ENCODE measurements around the gene NTNG1. TPM values are rescaled to one million over a fixed set of nuclear protein-coding genes. Genes with fewer than 3 reads are reported as not detected.

The NTNG1 gene
- total and polyA plus RNA-seq, 10 of the 15 experiments (the other 5 are each of a cell fraction or from before 2014, with no cell fraction given) = 0.18 to 2.3 (median 1.1) TPM; not detected in 1

DNA sequence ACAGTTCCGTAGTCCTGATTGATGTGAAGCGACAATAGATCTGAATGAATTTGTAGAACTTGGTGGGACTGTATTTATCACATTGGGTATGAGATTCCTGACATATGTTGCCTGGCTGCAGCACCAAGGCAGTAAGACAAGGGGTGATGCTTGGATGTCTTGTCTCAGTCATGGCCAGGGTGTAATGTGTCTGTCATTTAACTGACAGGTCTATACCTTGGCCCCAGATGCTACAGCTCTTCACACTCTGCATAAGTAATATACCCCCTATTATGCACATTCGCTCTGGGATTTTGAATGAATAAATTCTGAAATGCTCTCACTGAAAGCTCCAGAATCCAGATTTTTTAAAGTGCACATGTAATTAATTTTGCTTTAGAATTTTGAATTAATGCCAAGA, 47.3 kb downstream of the NTNG1 start:
- no TSS peak for BruUV-seq (replicated peaks)
- DNase-seq (ENCODE audit: low read depth, low spot score) = no peak
- 54% methylated on average over 3 of the region's 3 CpGs for WGBS (ENCODE audit: insufficient coverage, insufficient replicate concordance, low lambda C conversion rate, missing lambda C conversion rate)
- Histone ChIP-seq H3K4me3 (no peak overlapping the region), H3K27ac (ENCODE audit: control insufficient read depth, insufficient read depth) (no peak overlapping the region), H3K79me2 (ENCODE audit: control insufficient read depth, insufficient read depth, low read length) (no peaks in the 10 kb centered on the region), H3K9me3 (replicated peaks; ENCODE audit: control insufficient read depth, insufficient read depth, low read length) (no peaks in the 10 kb centered on the region), H3K36me3 (ENCODE audit: control insufficient read depth in 2 of 2, insufficient read depth in 2 of 2, low read length in 1 of 2) (no peaks in the 10 kb centered on the region), H3K9ac (ENCODE audit: control insufficient read depth, insufficient read depth, low read length) (no peak overlapping the region), H2AFZ (ENCODE audit: control insufficient read depth, low read depth, low read length) (no peak overlapping the region), H3K4me2 (ENCODE audit: control insufficient read depth, insufficient read depth) (no peak overlapping the region), H3K27me3 (replicated peaks in 1 of 2; ENCODE audit: control insufficient read depth in 2 of 2, insufficient read depth in 2 of 2, low read length in 1 of 2) (no peaks in the 10 kb centered on the region), H4K20me1 (ENCODE audit: control insufficient read depth, insufficient read depth) (no peaks in the 10 kb centered on the region), H3K4me1 (ENCODE audit: control insufficient read depth, insufficient read depth, low read length) (no peaks in the 10 kb centered on the region)
- SMC1A ChIA-PET (ENCODE audit: uncharacterized antibody, unreplicated experiment) = interaction anchor here (0.9 to 1.3 kb wide), 2 partner anchors 23 to 43 kb away, joined by 3 read pairs; no protein-coding TSS in a partner anchor
- in situ Hi-C loops (cut with MboI) (no loop called here), intact Hi-C loops (cut with micrococcal nuclease; ENCODE audit: unreplicated experiment) (no loop called here)
- TF ChIP-seq IRF4 (IDR thresholded peaks at IDR 0.05; ENCODE audit: low read depth, low read length) = no peak
- no peak for TF ChIP-seq RUNX3 (IDR thresholded peaks at IDR 0.05; ENCODE audit: low read length)
- TF ChIP-seq HCFC1 (IDR thresholded peaks at IDR 0.05; ENCODE audit: low read length) = no peak
- TF ChIP-seq LARP7 (IDR thresholded peaks at IDR 0.05) = no peak
- TF ChIP-seq, protein P1, sequence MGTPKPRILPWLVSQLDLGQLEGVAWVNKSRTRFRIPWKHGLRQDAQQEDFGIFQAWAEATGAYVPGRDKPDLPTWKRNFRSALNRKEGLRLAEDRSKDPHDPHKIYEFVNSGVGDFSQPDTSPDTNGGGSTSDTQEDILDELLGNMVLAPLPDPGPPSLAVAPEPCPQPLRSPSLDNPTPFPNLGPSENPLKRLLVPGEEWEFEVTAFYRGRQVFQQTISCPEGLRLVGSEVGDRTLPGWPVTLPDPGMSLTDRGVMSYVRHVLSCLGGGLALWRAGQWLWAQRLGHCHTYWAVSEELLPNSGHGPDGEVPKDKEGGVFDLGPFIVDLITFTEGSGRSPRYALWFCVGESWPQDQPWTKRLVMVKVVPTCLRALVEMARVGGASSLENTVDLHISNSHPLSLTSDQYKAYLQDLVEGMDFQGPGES (IDR thresholded peaks at IDR 0.05) = no peak
- no peak for TF ChIP-seq HDAC2 (IDR thresholded peaks at IDR 0.05)
- TF ChIP-seq CBFB (IDR thresholded peaks at IDR 0.05; ENCODE audit: low read depth) = no peak
- TF ChIP-seq BACH1 (IDR thresholded peaks at IDR 0.05; ENCODE audit: borderline replicate concordance) = no peak
- TF ChIP-seq TCF7 (IDR thresholded peaks at IDR 0.05; ENCODE audit: borderline replicate concordance) = no peak
- TF ChIP-seq, protein P2, sequence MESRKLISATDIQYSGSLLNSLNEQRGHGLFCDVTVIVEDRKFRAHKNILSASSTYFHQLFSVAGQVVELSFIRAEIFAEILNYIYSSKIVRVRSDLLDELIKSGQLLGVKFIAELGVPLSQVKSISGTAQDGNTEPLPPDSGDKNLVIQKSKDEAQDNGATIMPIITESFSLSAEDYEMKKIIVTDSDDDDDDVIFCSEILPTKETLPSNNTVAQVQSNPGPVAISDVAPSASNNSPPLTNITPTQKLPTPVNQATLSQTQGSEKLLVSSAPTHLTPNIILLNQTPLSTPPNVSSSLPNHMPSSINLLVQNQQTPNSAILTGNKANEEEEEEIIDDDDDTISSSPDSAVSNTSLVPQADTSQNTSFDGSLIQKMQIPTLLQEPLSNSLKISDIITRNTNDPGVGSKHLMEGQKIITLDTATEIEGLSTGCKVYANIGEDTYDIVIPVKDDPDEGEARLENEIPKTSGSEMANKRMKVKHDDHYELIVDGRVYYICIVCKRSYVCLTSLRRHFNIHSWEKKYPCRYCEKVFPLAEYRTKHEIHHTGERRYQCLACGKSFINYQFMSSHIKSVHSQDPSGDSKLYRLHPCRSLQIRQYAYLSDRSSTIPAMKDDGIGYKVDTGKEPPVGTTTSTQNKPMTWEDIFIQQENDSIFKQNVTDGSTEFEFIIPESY (IDR thresholded peaks at IDR 0.05) = no peak
- TF ChIP-seq RCOR1 (conservative IDR thresholded peaks at IDR 0.05; ENCODE audit: low read depth, low read length) = no peak
- TF ChIP-seq ETV6 (conservative IDR thresholded peaks at IDR 0.05 in 1 of 2, IDR thresholded peaks at IDR 0.05 in 1 of 2; ENCODE audit: borderline replicate concordance in 1 of 2, low read depth in 1 of 2) = no peak
- no peak for TF ChIP-seq SUPT20H (IDR thresholded peaks at IDR 0.05; ENCODE audit: borderline replicate concordance, control insufficient read depth, low read depth, low read length)
- TF ChIP-seq, protein P3, sequence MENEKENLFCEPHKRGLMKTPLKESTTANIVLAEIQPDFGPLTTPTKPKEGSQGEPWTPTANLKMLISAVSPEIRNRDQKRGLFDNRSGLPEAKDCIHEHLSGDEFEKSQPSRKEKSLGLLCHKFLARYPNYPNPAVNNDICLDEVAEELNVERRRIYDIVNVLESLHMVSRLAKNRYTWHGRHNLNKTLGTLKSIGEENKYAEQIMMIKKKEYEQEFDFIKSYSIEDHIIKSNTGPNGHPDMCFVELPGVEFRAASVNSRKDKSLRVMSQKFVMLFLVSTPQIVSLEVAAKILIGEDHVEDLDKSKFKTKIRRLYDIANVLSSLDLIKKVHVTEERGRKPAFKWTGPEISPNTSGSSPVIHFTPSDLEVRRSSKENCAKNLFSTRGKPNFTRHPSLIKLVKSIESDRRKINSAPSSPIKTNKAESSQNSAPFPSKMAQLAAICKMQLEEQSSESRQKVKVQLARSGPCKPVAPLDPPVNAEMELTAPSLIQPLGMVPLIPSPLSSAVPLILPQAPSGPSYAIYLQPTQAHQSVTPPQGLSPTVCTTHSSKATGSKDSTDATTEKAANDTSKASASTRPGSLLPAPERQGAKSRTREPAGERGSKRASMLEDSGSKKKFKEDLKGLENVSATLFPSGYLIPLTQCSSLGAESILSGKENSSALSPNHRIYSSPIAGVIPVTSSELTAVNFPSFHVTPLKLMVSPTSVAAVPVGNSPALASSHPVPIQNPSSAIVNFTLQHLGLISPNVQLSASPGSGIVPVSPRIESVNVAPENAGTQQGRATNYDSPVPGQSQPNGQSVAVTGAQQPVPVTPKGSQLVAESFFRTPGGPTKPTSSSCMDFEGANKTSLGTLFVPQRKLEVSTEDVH (IDR thresholded peaks at IDR 0.05; ENCODE audit: low read depth, partially characterized antibody) = no peak
- POLR2A ChIA-PET = no interaction called here
- FAIRE-seq = no peak
- CTCF ChIA-PET = interaction anchor here (2.5 kb wide), 1 partner anchor 9 kb away, joined by 13 read pairs; no protein-coding TSS in a partner anchor
- RAD21 ChIA-PET (ENCODE audit: unreplicated experiment) = no interaction called here
- no peak for ATAC-seq
